Neural progenitor cell (in vitro differentiated cells): Measurements from ENCODE around the gene PNMA8C. TPM values are rescaled to one million over a fixed set of nuclear protein-coding genes. Genes with fewer than 3 reads are reported as not detected.

Experiments used
- DNase-seq: peaks from one replicate; pipeline ENCODE4 v3.0.0-alpha.2; 2016; ENCODE audit warnings: low spot score
- H2AFZ ChIP-seq: fragments of 200-600 bp; sonication (generic); replicated peaks from 2 replicates; pipeline ENCODE4 v1.6.1; 2016; ENCODE audit warnings: antibody characterized with exemption
- H3F3A ChIP-seq: fragments of 200-600 bp; sonication (generic); 2 replicates; pipeline ENCODE4 v1.6.1; 2016; ENCODE audit warnings: antibody characterized with exemption, low read depth
- H3K27ac ChIP-seq: fragments of 200-600 bp; sonication (generic); 2 replicates; pipeline ENCODE4 v1.5.1; 2016; ENCODE audit warnings: mild to moderate bottlenecking
- H3K27me3 ChIP-seq: fragments of 200-600 bp; sonication (generic); 2 replicates; pipeline ENCODE4 v1.6.1; 2016; ENCODE audit warnings: mild to moderate bottlenecking, moderate library complexity
- H3K36me3 ChIP-seq: fragments of 200-600 bp; sonication (generic); 2 replicates; pipeline ENCODE4 v1.5.1; 2016
- H3K4me1 ChIP-seq: fragments of 200-600 bp; sonication (generic); 2 replicates; pipeline ENCODE4 v1.6.1; 2016; ENCODE audit warnings: mixed run types
- H3K4me2 ChIP-seq: fragments of 200-600 bp; sonication (generic); 2 replicates; pipeline ENCODE4 v1.6.1; 2016
- H3K4me3 ChIP-seq: fragments of 200-600 bp; sonication (generic); 2 replicates; pipeline ENCODE4 v1.5.1; 2016
- H3K79me2 ChIP-seq: fragments of 200-600 bp; sonication (generic); 2 replicates; pipeline ENCODE4 v1.6.1; 2016; ENCODE audit warnings: low read depth
- H3K9ac ChIP-seq: fragments of 200-600 bp; sonication (generic); 2 replicates; pipeline ENCODE4 v1.6.1; 2016
- H3K9me3 ChIP-seq: fragments of 200-600 bp; sonication (generic); 2 replicates; pipeline ENCODE4 v1.5.1; 2016; ENCODE audit warnings: low read depth
- H4K20me1 ChIP-seq: fragments of 200-600 bp; sonication (generic); 2 replicates; pipeline ENCODE4 v1.6.1; 2016; ENCODE audit warnings: low read depth
- H3K27ac Mint-ChIP-seq: 3 replicates; pipeline ENCODE4 v1.8.0; 2021; ENCODE audit warnings: mixed read lengths
- H3K27me3 Mint-ChIP-seq: 2 replicates; pipeline ENCODE4 v1.8.0; 2022; ENCODE audit warnings: low read depth, mild to moderate bottlenecking, inconsistent platforms, moderate library complexity, mixed read lengths; ENCODE audit not compliant: insufficient read depth
- H3K36me3 Mint-ChIP-seq: 3 replicates; pipeline ENCODE4 v1.8.0; 2021; ENCODE audit warnings: mixed read lengths
- H3K4me1 Mint-ChIP-seq: 3 replicates; pipeline ENCODE4 v1.8.0; 2021; ENCODE audit warnings: mixed read lengths
- H3K4me3 Mint-ChIP-seq: 3 replicates; pipeline ENCODE4 v1.8.0; 2021; ENCODE audit warnings: mild to moderate bottlenecking, moderate library complexity, mixed read lengths
- H3K9me3 Mint-ChIP-seq: 3 replicates; pipeline ENCODE4 v1.8.0; 2020; ENCODE audit warnings: mixed read lengths
- EZH2 ChIP-seq: fragments of 200-600 bp; sonication (generic); IDR thresholded peaks from 2 replicates; pipeline ENCODE4 v1.6.1; 2017; ENCODE audit warnings: antibody characterized with exemption, mild to moderate bottlenecking, moderate library complexity
- EZH2phosphoT487 ChIP-seq: fragments of 200-600 bp; sonication (generic); IDR thresholded peaks from 2 replicates; pipeline ENCODE4 v1.6.1; 2017; ENCODE audit warnings: antibody characterized with exemption
- total RNA-seq: library from RNA; depleted of rRNA; stranded (reverse); fragments of >200 nt; gene quantifications from 2 replicates; pipeline ENCODE4 v1.2.3, GENCODE V29; 2015; ENCODE audit warnings: low replicate concordance
- TF ChIP-seq, protein P1 (sequence below): fragments of 200-600 bp; sonication (generic); IDR thresholded peaks from 2 replicates; pipeline ENCODE4 v1.5.1; 2017; ENCODE audit warnings: antibody characterized with exemption, mild to moderate bottlenecking

Gene PNMA8C
- total RNA-seq, 1 donor from 2014 or later = 0.58 TPM

- no peak overlapping the region for H2AFZ ChIP-seq
- no peak for DNase-seq
- H3K36me3 Mint-ChIP-seq = no peaks in the 10 kb centered on the region
- peak overlapping the region; percentile 13 for H3K4me3 Mint-ChIP-seq
- TF ChIP-seq EZH2 = no peak
- TF ChIP-seq, protein P1, sequence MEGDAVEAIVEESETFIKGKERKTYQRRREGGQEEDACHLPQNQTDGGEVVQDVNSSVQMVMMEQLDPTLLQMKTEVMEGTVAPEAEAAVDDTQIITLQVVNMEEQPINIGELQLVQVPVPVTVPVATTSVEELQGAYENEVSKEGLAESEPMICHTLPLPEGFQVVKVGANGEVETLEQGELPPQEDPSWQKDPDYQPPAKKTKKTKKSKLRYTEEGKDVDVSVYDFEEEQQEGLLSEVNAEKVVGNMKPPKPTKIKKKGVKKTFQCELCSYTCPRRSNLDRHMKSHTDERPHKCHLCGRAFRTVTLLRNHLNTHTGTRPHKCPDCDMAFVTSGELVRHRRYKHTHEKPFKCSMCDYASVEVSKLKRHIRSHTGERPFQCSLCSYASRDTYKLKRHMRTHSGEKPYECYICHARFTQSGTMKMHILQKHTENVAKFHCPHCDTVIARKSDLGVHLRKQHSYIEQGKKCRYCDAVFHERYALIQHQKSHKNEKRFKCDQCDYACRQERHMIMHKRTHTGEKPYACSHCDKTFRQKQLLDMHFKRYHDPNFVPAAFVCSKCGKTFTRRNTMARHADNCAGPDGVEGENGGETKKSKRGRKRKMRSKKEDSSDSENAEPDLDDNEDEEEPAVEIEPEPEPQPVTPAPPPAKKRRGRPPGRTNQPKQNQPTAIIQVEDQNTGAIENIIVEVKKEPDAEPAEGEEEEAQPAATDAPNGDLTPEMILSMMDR = peak; percentile 31
- peaks cover 2% of the 10 kb centered on the region for H3K9me3 Mint-ChIP-seq
- no peak overlapping the region for H3K4me3 ChIP-seq
- H3K36me3 ChIP-seq = no peaks in the 10 kb centered on the region
- H3K4me1 ChIP-seq = peaks cover 7% of the 10 kb centered on the region
- peaks cover 38% of the 10 kb centered on the region for H3K4me1 Mint-ChIP-seq
- H3K27ac ChIP-seq = no peak overlapping the region
- H3K4me2 ChIP-seq = no peak overlapping the region
- H3K27me3 Mint-ChIP-seq = peaks cover 17% of the 10 kb centered on the region
- H3K79me2 ChIP-seq = no peaks in the 10 kb centered on the region
- peaks cover 19% of the 10 kb centered on the region for H3F3A ChIP-seq
- H3K27ac Mint-ChIP-seq = peak overlapping the region; percentile 11
- H3K9ac ChIP-seq = no peak overlapping the region
- H3K27me3 ChIP-seq = peaks cover 28% of the 10 kb centered on the region
- no peaks in the 10 kb centered on the region for H3K9me3 ChIP-seq
- no peaks in the 10 kb centered on the region for H4K20me1 ChIP-seq
These were observed 3.1 kb upstream of the PNMA8C start for GRCh38 chr19:46431824-46432223.

- peak overlapping the region; percentile 34 for H3K4me3 Mint-ChIP-seq
- no peak overlapping the region for H3K9ac ChIP-seq
- peaks cover 7% of the 10 kb centered on the region for H3K4me1 ChIP-seq
- H3K27me3 Mint-ChIP-seq = peaks cover 16% of the 10 kb centered on the region
- no peak overlapping the region for H2AFZ ChIP-seq
- no peak overlapping the region for H3K4me2 ChIP-seq
- H3K27ac ChIP-seq = no peak overlapping the region
- H3K36me3 Mint-ChIP-seq = no peaks in the 10 kb centered on the region
- peaks cover 23% of the 10 kb centered on the region for H3F3A ChIP-seq
- H3K36me3 ChIP-seq = no peaks in the 10 kb centered on the region
- TF ChIP-seq, protein P1 = no peak
- TF ChIP-seq EZH2 (no peak), EZH2phosphoT487 (no peak)
- no peaks in the 10 kb centered on the region for H4K20me1 ChIP-seq
- no peaks in the 10 kb centered on the region for H3K79me2 ChIP-seq
- no peaks in the 10 kb centered on the region for H3K9me3 ChIP-seq
- no peak overlapping the region for H3K27ac Mint-ChIP-seq
- peaks cover 50% of the 10 kb centered on the region for H3K4me1 Mint-ChIP-seq
- DNase-seq = no peak
- peaks cover 2% of the 10 kb centered on the region for H3K9me3 Mint-ChIP-seq
- no peak overlapping the region for H3K4me3 ChIP-seq
- H3K27me3 ChIP-seq = peaks cover 41% of the 10 kb centered on the region
These were observed 1.3 kb upstream of the PNMA8C start for GRCh38 chr19:46429999-46430398.

DNA sequence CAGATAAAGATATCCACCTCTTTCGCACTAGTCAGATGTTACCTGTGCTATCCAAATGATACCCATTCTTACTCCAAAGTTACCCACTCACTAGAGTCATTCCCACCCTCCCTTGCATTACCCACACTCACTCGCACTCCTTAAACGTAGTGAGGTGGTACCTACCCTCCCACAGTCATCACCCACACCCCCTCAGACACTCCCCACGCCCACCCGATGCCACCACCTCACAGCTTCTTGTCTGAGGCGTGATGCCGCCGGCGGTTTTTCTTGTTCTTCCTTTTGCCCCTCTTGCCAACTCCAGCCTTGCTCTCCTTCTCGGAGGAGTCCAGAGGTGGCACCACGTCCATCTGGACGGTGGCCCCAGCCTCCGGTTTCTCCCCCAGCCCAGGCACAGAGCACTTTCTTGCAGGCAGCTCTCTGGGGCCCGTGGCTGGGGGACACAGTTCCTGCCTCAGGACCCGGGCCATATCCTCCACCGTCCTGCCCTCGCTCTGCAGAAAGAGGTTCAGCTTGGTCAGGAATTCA is 1.2 kb downstream of the PNMA8C start:
- Histone ChIP-seq H3K27ac (no peak overlapping the region), H3K4me3 (no peak overlapping the region), H3K9ac (no peak overlapping the region), H3K4me2 (peak overlapping the region; percentile 94), H3K36me3 (no peaks in the 10 kb centered on the region), H3K27me3 (peaks cover 46% of the 10 kb centered on the region), H3F3A (peaks cover 23% of the 10 kb centered on the region), H3K9me3 (no peaks in the 10 kb centered on the region), H2AFZ (no peak overlapping the region), H4K20me1 (no peaks in the 10 kb centered on the region), H3K4me1 (peaks cover 7% of the 10 kb centered on the region), H3K79me2 (no peaks in the 10 kb centered on the region)
- Mint-ChIP-seq H3K36me3 (no peaks in the 10 kb centered on the region), H3K27ac (no peak overlapping the region), H3K9me3 (no peaks in the 10 kb centered on the region), H3K4me3 (peak overlapping the region; percentile 81), H3K4me1 (peaks cover 57% of the 10 kb centered on the region), H3K27me3 (peaks cover 13% of the 10 kb centered on the region)
- TF ChIP-seq, protein P1 = no peak
- no peak for TF ChIP-seq EZH2
- TF ChIP-seq EZH2phosphoT487 = no peak
- no peak for DNase-seq
